A172 (cell line): ENCODE data around the gene PRKAR2A. TPM values are rescaled to one million over a fixed set of nuclear protein-coding genes. Genes with fewer than 3 reads are reported as not detected.
A peak's percentile ranks its signal among the peaks of the same experiment; 100 is the strongest.
"Not testable (repeated sequence)": the region's sequence is repeated elsewhere in the genome, so short reads cannot be mapped to it uniquely, and the experiment has no call there.

Experiments used
- DNase-seq: peaks from one replicate; pipeline ENCODE4 v3.0.0-alpha.2; 2015; ENCODE audit warnings: low spot score
- total RNA-seq: library from RNA; depleted of rRNA; stranded (reverse); fragments of >200 nt; shearing (Covaris generic); gene quantifications from 2 replicates; pipeline ENCODE4 v1.2.3, GENCODE V29; 2014

Gene PRKAR2A
- total RNA-seq, 1 experiment from 2014 or later = 37.3 TPM

GRCh38 chr3:48782046-48782445 lies 65.6 kb downstream of the PRKAR2A start:
- no peak for DNase-seq

DNA sequence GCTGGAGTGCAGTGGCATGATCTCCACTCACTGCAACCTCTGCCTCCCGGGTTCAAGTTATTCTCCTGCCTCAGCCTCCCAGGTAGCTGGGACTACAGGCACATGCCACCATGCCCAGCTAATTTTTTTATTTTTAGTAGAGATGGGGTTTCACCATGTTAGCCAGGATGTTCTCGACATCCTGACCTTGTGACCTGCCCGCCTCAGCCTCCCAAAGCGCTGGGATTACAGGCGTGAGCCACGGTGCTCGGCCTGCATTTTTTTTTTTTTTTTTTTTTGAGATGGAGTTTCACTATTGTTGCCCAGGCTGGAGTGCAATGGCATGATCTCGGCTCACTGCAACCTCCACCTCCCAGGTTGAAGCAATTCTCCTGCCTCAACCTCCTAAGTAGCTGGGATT lies 69.1 kb downstream of the PRKAR2A start:
- DNase-seq = not testable (repeated sequence)

GRCh38 chr3:48776854-48777253 lies 70.8 kb downstream of the PRKAR2A start:
- DNase-seq = no peak

GRCh38 chr3:48770192-48770502 lies 77.5 kb downstream of the PRKAR2A start:
- DNase-seq = no peak

- DNase-seq = no peak
Observed at GRCh38 chr3:48765376-48765775, 82.3 kb downstream of the PRKAR2A start.

DNA sequence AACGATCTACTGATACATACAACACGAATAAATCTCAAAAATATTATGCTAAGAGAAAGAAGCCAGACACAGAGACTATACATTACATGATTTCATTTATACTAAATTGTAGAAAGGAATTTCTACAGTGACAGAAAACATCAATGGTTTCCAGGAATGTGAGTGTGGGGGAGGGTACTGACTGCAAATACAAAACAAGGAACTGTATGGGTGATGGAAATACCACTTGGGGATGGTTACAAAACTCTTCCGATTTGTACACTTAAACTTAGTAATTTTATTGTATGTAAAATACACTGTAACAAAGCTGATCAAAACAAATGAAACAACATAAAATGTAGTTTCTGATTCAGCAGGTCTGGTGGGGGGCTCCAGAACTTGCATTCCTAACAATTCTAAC lies 84.9 kb downstream of the PRKAR2A start:
- no peak for DNase-seq

- DNase-seq = not testable (repeated sequence)
Observed at GRCh38 chr3:48759991-48760540, 87.6 kb downstream of the PRKAR2A start.

DNA sequence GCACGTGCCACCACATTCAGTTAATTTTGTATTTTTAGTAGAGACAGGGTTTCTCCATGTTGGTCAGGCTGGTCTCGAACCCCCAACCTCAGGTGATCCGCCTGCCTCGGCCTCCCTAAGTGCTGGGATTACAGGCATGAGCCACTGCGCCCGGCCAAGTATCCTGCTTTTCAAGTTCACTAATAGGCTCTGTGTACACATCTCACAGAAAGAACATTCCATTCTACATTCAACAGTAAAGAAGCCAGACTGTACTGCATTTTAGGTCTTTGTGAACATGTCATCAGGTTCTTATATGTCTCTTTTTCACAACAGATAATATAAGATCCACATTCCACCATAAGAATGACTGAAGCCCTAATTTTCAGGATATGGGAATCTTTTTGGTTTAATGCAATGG lies 88.1 kb downstream of the PRKAR2A start:
- DNase-seq = not testable (repeated sequence)

GRCh38 chr3:48759071-48759470 lies 88.6 kb downstream of the PRKAR2A start:
- DNase-seq = no peak

GRCh38 chr3:48756640-48757039 lies 91.0 kb downstream of the PRKAR2A start:
- DNase-seq = no peak

DNA sequence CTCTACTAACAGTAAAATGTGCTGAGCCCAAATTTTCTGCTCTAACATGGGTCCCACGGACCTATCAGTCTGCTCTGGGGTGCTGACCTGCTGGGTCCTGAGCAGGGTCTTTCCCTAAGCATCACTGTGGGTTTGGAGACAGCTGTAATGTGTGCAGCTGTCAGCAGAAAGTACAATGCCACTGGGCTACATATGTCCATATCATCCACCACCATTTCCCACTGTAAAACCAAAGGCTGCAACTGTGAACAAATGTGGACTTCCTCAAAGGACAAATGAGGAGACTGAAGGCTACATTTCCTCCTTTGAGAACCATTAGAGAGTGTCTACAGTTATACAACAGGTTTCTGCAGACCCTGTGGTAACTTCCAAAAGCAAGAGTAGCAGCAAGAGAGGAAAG lies 96.8 kb downstream of the PRKAR2A start:
- DNase-seq = no peak

- no peak for DNase-seq
Observed at GRCh38 chr3:48748754-48749153, 98.9 kb downstream of the PRKAR2A start.

GRCh38 chr3:48747706-48748105 lies 100.0 kb downstream of the PRKAR2A start:
- no peak for DNase-seq

GRCh38 chr3:48747015-48747615 lies 100.6 kb downstream of the PRKAR2A start:
- no peak for DNase-seq

GRCh38 chr3:48743773-48744172 lies 103.9 kb downstream of the PRKAR2A start:
- DNase-seq = no peak

GRCh38 chr3:48741226-48741625 lies 106.4 kb downstream of the PRKAR2A start:
- not testable (repeated sequence) for DNase-seq

GRCh38 chr3:48739955-48740823 lies 107.5 kb downstream of the PRKAR2A start:
- peak; percentile 11 for DNase-seq

- DNase-seq = no peak
Observed at GRCh38 chr3:48739617-48739954, 108.1 kb downstream of the PRKAR2A start.

DNA sequence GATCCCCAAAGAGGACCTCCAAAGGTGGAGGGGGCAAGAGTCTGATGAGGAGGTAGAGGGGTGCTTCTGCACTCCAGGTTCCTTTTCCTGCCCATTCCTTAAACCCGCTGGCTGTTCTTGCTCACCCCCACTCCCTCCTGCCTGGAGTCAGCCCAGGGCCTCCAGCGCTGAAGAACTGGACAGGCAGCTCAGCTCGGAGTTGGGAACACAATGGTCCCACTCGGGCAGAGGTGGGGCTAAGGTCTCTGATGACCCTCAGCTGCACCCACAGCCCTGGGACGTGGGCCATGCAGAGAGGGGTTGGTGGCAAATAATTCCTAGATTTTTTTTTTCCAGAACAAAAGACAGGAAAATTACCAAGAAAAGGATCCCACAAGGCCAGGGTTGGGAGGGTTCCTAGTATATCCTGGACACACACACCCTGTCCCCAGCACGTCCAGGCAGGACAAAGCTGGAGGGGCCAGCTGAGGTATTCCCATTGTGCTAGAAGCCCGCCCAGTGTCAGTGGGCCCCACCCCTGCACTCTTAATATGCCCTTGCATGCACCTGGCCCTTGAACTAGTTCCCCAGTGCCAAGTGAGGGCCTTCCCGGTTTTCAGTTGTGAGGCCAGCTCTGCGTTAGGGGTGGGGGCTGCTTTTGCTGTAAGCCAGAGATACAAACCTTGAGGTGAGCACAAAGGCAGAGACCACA lies 108.6 kb downstream of the PRKAR2A start:
- no peak for DNase-seq

DNA sequence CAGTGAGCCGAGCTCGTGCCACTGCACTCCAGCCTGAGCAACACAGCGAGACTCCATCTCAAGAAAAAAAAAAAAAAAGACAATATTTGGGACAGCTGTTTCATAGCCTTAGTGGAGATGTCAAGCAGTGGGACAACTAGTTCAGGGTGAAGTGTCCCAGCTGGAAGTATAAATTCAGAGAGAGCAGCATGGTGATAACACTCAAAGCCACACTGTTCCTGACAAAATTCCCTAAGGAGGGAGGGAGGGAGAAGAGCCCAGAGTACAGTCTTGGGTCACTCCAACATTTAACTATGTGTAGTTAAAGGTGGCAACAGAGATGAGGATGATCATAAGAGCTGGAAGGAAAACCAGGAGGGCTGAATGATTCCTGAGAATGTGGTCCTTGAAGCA lies 109.5 kb downstream of the PRKAR2A start:
- DNase-seq = no peak

DNA sequence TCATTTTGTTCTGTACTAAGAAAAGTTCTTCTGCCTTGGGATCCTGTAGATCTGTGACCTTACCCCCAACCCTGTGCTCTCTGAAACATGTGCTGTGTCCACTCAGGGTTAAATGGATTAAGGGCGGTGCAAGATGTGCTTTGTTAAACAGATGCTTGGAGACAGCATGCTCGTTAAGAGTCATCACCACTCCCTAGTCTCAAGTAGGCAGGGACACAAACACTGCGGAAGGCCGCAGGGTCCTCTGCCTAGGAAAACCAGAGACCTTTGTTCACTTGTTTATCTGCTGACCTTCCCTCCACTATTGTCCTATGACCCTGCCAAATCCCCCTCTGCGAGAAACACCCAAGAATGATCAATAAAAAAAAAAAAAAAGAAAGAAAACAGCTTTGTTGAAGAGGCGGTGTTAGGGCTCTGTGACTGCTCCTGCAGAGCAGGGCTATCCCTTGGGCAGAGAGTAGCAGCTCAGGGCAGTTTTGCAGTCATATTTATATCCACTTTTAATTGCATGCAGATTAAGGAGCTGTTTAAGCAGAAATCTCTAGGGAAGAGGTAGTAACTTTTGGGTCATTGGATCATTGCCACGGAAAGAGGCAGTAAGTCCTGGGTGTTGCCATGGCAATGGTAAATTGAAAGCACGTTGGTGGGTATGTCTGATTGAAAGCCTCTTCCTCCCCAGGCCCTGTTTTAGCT lies 112.5 kb downstream of the PRKAR2A start:
- not testable (repeated sequence) for DNase-seq

DNA sequence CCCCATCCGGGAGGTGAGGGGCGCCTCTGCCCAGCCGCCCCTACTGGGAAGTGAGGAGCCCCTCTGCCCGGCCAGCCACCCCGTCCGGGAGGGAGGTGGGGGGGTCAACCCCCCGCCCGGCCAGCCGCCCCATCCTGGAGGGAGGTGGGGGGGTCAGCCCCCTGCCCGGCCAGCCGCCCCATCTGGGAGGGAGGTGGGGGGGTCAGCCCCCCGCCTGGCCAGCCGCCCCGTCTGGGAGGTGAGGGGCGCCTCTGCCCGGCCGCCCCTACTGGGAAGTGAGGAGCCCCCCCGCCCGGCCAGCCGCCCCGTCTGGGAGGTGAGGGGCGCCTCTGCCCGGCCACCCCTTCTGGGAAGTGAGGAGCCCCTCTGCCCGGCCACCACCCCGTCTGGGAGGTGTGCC lies 113.1 kb downstream of the PRKAR2A start:
- not testable (repeated sequence) for DNase-seq
